ENCODE data around the gene MALSU1. TPM values are rescaled to one million over a fixed set of nuclear protein-coding genes. Genes with fewer than 3 reads are reported as not detected.

MALSU1 gene
- total and polyA plus RNA-seq, 2 of the 13 experiments (the other 11 are each of a cell fraction or from before 2014, with no cell fraction given), result 72.0 to 141 TPM

DNA sequence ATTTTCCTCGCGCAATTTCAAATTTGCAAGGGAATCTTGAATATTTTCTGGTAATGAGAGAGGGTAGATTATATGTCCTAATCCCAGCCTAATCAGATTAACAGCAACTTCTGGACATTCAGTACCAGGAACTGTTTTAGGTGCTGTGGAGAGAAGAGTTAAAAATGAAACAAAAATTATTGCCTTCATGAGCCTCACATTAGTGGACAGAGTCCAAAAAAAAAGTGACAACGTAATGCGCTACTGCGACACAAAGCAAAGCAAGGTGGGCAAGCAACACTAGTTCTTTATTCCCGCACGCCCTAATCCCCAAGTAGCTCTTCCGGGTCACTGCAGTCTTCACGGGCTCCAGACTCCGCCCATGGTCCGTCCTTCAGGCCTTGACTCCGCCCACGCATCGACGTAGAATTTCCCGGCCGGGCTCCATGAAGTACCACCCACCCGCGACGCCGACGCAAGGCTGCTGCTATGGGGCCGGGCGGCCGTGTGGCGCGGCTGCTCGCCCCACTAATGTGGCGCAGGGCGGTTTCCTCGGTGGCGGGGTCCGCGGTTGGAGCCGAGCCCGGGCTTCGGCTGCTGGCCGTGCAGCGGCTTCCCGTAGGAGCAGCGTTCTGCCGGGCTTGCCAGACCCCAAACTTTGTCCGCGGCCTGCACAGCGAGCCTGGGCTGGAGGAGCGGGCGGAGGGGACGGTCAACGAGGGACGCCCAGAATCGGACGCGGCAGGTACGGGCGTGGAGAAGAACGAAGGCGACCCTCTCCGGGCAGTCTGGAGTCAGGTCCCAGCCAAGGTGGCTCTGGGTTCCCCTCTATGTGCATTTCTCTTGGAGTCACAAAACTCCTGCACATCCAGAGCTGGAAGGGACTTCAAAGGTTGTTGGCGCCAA is at the start of gene MALSU1 (continued):
- TF ChIP-seq, protein P1, sequence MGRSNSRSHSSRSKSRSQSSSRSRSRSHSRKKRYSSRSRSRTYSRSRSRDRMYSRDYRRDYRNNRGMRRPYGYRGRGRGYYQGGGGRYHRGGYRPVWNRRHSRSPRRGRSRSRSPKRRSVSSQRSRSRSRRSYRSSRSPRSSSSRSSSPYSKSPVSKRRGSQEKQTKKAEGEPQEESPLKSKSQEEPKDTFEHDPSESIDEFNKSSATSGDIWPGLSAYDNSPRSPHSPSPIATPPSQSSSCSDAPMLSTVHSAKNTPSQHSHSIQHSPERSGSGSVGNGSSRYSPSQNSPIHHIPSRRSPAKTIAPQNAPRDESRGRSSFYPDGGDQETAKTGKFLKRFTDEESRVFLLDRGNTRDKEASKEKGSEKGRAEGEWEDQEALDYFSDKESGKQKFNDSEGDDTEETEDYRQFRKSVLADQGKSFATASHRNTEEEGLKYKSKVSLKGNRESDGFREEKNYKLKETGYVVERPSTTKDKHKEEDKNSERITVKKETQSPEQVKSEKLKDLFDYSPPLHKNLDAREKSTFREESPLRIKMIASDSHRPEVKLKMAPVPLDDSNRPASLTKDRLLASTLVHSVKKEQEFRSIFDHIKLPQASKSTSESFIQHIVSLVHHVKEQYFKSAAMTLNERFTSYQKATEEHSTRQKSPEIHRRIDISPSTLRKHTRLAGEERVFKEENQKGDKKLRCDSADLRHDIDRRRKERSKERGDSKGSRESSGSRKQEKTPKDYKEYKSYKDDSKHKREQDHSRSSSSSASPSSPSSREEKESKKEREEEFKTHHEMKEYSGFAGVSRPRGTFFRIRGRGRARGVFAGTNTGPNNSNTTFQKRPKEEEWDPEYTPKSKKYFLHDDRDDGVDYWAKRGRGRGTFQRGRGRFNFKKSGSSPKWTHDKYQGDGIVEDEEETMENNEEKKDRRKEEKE (IDR thresholded peaks at IDR 0.05), result no peak
- TF ChIP-seq ZNF652 (CRISPR knock-in tag; IDR thresholded peaks at IDR 0.05; ENCODE audit: borderline replicate concordance, low read depth), result no peak
- no peak for TF ChIP-seq ZNF761 (CRISPR knock-in tag; conservative IDR thresholded peaks at IDR 0.05)
- peak; percentile 96 for TF ChIP-seq ZNF883 (CRISPR knock-in tag; IDR thresholded peaks at IDR 0.05; ENCODE audit: not compliant biosample characterization)
- TF ChIP-seq ZBTB42 (CRISPR knock-in tag; IDR thresholded peaks at IDR 0.05), result peak; percentile 78; the same call in 1 of the 2 replicates
- TF ChIP-seq, protein P2, sequence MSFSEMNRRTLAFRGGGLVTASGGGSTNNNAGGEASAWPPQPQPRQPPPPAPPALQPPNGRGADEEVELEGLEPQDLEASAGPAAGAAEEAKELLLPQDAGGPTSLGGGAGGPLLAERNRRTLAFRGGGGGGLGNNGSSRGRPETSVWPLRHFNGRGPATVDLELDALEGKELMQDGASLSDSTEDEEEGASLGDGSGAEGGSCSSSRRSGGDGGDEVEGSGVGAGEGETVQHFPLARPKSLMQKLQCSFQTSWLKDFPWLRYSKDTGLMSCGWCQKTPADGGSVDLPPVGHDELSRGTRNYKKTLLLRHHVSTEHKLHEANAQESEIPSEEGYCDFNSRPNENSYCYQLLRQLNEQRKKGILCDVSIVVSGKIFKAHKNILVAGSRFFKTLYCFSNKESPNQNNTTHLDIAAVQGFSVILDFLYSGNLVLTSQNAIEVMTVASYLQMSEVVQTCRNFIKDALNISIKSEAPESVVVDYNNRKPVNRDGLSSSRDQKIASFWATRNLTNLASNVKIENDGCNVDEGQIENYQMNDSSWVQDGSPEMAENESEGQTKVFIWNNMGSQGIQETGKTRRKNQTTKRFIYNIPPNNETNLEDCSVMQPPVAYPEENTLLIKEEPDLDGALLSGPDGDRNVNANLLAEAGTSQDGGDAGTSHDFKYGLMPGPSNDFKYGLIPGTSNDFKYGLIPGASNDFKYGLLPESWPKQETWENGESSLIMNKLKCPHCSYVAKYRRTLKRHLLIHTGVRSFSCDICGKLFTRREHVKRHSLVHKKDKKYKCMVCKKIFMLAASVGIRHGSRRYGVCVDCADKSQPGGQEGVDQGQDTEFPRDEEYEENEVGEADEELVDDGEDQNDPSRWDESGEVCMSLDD (CRISPR knock-in tag; IDR thresholded peaks at IDR 0.05; ENCODE audit: borderline replicate concordance), result 0 out of 2 replicates have a peak, but pooled peaks have one; percentile 39
- TF ChIP-seq SALL1 (CRISPR knock-in tag; IDR thresholded peaks at IDR 0.05), result peak; percentile 87
- TF ChIP-seq EEA1 (CRISPR knock-in tag; IDR thresholded peaks at IDR 0.05; ENCODE audit: borderline replicate concordance), result 0 out of 2 replicates have a peak, but pooled peaks have one; percentile 62
- TF ChIP-seq, protein P3, sequence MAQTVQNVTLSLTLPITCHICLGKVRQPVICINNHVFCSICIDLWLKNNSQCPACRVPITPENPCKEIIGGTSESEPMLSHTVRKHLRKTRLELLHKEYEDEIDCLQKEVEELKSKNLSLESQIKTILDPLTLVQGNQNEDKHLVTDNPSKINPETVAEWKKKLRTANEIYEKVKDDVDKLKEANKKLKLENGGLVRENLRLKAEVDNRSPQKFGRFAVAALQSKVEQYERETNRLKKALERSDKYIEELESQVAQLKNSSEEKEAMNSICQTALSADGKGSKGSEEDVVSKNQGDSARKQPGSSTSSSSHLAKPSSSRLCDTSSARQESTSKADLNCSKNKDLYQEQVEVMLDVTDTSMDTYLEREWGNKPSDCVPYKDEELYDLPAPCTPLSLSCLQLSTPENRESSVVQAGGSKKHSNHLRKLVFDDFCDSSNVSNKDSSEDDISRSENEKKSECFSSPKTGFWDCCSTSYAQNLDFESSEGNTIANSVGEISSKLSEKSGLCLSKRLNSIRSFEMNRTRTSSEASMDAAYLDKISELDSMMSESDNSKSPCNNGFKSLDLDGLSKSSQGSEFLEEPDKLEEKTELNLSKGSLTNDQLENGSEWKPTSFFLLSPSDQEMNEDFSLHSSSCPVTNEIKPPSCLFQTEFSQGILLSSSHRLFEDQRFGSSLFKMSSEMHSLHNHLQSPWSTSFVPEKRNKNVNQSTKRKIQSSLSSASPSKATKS (CRISPR knock-in tag; IDR thresholded peaks at IDR 0.05), result no peak
- TF ChIP-seq, protein P4, sequence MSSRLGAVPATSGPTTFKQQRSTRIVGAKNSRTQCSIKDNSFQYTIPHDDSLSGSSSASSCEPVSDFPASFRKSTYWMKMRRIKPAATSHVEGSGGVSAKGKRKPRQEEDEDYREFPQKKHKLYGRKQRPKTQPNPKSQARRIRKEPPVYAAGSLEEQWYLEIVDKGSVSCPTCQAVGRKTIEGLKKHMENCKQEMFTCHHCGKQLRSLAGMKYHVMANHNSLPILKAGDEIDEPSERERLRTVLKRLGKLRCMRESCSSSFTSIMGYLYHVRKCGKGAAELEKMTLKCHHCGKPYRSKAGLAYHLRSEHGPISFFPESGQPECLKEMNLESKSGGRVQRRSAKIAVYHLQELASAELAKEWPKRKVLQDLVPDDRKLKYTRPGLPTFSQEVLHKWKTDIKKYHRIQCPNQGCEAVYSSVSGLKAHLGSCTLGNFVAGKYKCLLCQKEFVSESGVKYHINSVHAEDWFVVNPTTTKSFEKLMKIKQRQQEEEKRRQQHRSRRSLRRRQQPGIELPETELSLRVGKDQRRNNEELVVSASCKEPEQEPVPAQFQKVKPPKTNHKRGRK (CRISPR knock-in tag; IDR thresholded peaks at IDR 0.05), result no peak
- TF ChIP-seq NCOA5 (CRISPR knock-in tag; IDR thresholded peaks at IDR 0.05), result no peak
- TF ChIP-seq ZNF589 (CRISPR knock-in tag; conservative IDR thresholded peaks at IDR 0.05), result peak; percentile 70; the same call in 1 of the 2 replicates
- TF ChIP-seq TAF1 (CRISPR knock-in tag; IDR thresholded peaks at IDR 0.05), result peak; percentile 89
- peak; percentile 60; the same call in 1 of the 2 replicates for TF ChIP-seq SP5 (CRISPR knock-in tag; IDR thresholded peaks at IDR 0.05; ENCODE audit: borderline replicate concordance, low read depth)
- TF ChIP-seq BORCS8-MEF2B (CRISPR knock-in tag; IDR thresholded peaks at IDR 0.05), result peak; percentile 86; the same call in 1 of the 2 replicates
- TF ChIP-seq, protein P5, sequence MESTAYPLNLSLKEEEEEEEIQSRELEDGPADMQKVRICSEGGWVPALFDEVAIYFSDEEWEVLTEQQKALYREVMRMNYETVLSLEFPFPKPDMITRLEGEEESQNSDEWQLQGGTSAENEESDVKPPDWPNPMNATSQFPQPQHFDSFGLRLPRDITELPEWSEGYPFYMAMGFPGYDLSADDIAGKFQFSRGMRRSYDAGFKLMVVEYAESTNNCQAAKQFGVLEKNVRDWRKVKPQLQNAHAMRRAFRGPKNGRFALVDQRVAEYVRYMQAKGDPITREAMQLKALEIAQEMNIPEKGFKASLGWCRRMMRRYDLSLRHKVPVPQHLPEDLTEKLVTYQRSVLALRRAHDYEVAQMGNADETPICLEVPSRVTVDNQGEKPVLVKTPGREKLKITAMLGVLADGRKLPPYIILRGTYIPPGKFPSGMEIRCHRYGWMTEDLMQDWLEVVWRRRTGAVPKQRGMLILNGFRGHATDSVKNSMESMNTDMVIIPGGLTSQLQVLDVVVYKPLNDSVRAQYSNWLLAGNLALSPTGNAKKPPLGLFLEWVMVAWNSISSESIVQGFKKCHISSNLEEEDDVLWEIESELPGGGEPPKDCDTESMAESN (CRISPR knock-in tag; conservative IDR thresholded peaks at IDR 0.05), result peak; percentile 94
